ENCODE measurements around the gene SGK2.
"Not testable (repeated sequence)": the region's sequence is repeated elsewhere in the genome, so short reads cannot be mapped to it uniquely, and the experiment has no call there.

SGK2 gene

DNA sequence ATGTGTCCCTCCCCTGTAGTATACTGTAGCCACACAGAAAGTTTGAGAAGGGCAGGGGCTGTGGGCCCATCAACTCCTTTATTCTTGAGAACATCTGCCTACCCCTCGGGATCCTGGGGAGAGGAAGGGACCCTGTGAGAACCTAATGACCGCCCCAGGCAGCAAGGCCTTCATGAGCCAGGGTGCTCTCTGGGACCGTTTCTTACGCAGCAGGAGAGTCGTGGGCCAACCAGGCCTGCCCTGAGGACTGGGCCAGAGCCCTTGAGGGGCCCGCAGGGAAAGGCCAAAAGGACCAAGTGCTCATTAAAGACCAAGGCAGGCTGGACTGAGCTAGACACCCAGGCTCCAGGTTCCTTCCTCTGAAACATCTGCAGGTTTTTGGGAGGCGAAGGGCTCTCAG lies 5.2 kb downstream of the SGK2 start:
- no peak for DNase-seq (ENCODE audit: low read depth in 2 of 2)

DNA sequence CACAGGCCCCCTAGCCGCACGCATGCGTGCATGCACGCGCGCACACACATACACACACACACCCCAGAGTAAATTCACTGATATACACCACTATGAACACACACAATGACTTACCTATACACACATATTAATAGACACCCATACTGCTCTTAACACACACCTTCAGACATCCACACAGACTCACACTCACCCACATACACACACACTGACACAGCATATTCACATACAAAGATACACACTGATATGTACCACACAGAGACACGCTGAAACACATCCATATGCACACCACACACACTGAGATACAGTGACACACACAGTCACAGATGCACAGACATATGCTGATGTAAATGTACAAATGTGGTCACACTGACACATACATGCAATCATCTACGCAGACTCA lies 5.6 kb downstream of the SGK2 start:
- no peak for DNase-seq (ENCODE audit: low read depth in 2 of 2)

DNA sequence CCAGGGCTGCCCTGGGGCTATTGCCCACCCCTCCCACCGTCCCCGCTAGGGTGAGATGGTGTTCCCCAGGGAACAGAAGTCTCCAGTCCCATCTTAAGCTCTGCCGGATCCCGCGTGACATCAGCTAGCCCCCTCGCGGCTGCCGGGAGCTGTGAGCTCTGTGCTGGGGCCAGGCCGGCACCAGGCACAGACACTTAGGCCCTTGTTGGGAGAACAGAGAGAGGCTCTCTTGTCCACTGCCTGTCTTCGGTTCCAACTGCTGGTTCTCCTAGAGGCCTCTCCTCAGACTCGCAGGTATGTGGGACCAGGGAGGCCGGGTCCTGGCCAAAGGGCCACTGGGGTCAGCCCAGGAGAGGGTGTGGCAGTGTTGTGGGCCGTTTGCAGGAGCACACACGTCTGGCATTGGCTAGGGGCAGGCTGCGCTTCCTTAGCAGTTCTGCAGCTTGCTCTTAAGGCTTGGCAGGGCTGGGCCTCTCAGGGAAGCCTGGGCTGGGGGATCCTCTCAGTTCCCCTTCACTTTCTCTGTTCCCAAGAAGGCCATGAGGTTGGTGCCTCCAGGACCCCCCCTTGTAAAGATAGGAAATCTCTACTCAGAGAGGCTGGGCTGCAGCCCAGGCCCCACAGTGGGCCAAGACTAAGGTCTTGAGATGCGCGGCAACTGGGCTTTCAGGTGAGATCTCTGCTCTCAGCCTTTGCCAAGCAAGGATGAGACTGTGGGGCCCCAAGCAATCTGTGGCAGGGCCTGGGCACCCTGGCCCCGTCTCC lies 6.3 kb downstream of the SGK2 start:
- DNase-seq (ENCODE audit: low read depth in 2 of 2), result no peak

DNA sequence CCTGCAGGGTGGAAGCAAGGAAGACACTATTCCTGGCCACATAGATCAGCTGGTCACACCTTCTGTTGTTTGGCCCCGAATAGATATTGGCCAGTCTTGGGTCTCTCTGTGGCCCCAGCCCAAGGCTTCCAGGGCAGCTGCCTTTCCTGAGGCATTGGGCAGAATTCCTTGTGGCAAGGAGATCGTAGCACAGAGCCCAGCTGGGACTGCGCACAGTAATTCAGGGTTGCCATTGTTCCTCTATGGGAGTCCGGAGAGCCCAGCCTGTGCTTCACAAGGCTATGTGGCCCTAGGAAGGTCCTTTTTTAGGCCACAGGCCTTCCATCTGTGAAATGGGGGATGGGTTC lies 6.9 kb downstream of the SGK2 start:
- no peak for DNase-seq (ENCODE audit: low read depth in 2 of 2)

DNA sequence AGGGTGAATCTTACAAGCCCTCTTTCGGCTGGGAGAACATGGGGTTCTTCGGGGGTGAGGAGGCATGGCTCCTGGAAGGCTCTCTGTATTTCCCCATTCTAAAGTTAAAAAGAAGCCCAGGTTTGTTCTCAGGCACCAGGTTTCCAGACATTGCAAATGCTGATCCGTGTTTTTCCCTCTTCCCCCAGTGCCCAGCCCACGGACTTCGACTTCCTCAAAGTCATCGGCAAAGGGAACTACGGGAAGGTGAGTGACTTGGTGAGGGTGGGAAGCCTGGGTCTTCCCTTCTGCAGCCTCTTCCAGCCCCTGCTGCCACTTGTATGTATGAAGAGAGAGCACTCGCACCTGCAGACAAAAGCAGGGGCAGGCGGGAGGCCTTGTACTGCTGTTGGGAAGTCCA lies 8.7 kb downstream of the SGK2 start:
- DNase-seq (ENCODE audit: low read depth in 2 of 2), result no peak

DNA sequence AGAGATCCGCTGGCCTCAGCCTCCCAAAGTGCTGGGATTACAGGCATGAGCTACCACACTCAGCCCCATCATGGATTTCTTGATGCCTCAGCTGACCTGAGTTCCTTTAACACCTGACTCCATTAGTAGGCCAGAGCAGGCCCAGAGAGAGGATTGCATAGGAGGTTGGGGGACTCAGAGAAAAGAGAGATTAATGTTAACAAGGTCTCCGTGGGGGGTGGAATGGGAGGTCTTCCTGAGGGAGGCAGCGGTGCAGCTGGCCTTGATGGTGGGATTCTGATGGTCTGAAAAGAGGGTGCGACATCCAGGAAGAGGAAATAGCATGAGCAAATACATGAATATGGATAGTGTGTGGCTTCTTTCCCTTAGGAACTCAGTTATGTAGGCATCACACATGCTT lies 9.9 kb downstream of the SGK2 start:
- no peak for DNase-seq (ENCODE audit: low read depth in 2 of 2)

DNA sequence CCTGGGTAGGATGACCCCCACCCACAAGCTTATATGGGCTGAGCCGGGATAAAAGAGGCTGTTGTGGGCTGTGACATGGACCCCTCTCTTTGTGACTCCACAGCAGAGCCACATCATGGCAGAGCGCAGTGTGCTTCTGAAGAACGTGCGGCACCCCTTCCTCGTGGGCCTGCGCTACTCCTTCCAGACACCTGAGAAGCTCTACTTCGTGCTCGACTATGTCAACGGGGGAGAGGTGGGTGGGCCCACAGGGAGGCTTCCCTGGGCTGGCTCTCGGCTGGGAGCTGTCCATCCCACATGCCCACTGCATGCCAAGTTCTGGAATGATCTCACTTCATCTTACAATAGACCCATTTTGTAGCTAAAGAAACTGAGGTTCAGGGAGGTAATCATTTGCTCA lies 10.5 kb downstream of the SGK2 start:
- no peak for DNase-seq (ENCODE audit: low read depth in 2 of 2)

DNA sequence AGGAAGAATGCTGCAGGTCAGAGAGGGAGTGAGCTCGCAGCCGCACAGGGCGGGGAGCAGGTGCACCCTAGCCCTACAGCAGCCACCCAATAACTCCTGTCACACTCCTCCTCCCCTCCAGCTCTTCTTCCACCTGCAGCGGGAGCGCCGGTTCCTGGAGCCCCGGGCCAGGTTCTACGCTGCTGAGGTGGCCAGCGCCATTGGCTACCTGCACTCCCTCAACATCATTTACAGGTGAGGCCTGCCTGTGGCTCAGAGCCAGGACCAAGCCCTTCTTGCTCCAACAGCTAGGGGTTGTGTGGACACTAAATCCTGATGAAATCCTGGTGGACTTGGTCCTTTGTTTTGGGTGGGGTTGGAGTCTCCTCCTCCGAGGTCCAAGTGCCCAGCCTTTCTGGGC lies 11.7 kb downstream of the SGK2 start:
- no peak for DNase-seq (ENCODE audit: low read depth in 2 of 2)

DNA sequence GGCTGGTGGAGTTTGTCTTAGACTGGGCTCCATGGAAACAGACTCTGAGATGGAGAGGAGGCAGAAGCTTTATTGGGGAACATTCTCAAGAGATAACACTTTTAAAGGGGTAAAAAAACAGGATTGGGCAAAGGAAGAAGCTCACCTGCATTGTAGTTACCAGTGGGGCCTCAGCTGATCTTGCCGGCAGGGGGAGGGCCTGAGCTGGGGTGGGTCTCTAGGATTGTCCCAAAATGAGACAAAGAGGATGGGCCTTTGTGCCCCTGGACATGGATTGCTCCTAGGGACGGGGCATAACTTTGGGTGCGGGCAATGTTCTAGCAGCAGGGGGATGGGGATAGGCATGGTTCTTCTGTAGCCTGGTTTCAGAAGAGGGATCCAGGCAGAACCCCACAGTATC lies 12.5 kb downstream of the SGK2 start:
- no peak for DNase-seq (ENCODE audit: low read depth in 2 of 2)

DNA sequence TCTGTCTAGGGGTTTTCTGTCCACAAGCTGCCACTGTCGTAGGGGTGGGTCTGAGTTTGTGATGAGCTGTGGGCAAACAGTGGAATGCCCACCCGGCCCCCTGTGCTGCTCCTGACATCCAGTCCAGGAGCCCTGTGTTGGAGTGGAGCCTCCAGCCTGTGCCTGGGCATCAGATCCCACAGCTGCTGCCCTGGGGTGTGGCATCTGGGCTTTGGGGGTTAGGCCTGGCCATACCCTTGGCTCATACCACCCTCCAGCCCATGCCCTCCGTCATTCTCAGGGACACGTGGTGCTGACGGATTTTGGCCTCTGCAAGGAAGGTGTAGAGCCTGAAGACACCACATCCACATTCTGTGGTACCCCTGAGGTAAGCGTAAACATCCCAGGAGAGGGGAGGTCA lies 12.9 kb downstream of the SGK2 start:
- DNase-seq (ENCODE audit: low read depth in 2 of 2), result no peak

DNA sequence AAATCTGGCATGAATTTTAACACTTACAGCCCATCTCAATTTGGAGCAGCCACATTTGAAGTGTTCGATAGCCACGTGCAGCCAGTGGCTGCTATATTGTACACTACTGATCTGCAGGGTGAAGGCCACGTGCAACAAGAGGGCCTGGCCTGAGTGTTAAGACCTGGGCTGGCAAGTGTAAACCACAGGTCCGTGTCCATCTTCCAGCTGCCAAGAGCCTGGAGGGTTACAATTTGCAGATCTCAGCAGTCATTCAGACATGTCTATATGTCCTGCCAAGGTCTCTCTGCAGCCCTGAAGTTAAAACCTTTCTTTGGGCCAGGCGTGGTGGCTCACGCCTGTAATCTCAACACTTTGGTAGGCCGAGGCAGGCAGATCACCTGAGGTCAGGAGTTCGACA lies 14.1 kb downstream of the SGK2 start:
- DNase-seq (ENCODE audit: low read depth in 2 of 2), result no peak

DNA sequence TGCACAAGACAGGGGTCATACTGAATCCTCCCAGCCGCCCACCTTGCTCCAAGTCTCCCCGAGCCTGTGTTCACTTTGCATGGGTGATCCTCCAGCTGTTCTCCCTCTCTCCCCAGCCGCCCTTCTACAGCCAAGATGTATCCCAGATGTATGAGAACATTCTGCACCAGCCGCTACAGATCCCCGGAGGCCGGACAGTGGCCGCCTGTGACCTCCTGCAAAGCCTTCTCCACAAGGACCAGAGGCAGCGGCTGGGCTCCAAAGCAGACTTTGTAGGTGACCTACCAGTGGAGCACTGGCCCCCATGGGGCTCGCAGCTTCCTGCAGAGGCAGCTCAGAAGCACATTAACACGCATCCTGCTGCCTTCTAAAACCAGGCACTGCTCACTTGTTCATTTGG lies 17.3 kb downstream of the SGK2 start:
- DNase-seq (ENCODE audit: low read depth in 2 of 2), result no peak

DNA sequence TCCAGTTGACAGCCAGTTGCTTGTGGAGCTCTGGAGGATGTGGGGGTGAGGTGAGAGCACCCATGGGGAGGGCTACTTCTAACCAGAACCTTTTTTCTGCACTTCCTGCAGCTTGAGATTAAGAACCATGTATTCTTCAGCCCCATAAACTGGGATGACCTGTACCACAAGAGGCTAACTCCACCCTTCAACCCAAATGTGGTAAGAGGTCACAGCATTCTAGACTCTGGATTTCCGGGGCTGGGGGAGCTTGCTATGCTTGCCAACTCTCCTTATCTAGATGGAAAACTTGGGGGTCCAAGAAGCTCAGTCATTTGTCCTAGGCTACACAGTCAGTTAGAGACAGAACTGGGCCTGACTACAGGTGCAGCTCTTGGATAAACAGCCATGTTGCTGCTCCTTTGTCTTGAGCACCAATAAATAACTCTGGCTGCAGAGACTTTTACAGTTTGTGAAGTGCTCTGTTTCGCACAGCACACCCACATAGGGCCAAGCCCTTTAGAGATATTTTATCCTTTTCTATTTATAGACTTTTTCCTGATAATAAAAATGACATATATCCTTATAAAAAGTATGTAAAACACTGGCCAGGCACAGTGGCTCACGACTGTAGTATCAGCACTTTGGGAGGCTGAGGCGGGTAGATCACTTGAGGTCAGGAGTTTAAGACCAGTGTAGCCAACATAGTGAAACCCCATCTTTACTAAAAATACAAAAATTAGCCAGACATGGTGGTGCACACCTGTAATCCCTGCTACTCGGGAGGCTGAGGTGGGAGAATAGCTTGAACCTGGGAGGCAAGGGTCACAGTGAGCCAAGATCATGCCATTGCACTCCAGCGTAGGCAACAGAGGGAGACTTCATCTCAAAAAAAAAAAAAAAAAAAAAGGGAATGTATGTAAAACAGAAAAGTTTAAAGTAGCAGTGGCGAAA lies 21.3 kb downstream of the SGK2 start:
- no peak for DNase-seq (ENCODE audit: low read depth in 2 of 2)

DNA sequence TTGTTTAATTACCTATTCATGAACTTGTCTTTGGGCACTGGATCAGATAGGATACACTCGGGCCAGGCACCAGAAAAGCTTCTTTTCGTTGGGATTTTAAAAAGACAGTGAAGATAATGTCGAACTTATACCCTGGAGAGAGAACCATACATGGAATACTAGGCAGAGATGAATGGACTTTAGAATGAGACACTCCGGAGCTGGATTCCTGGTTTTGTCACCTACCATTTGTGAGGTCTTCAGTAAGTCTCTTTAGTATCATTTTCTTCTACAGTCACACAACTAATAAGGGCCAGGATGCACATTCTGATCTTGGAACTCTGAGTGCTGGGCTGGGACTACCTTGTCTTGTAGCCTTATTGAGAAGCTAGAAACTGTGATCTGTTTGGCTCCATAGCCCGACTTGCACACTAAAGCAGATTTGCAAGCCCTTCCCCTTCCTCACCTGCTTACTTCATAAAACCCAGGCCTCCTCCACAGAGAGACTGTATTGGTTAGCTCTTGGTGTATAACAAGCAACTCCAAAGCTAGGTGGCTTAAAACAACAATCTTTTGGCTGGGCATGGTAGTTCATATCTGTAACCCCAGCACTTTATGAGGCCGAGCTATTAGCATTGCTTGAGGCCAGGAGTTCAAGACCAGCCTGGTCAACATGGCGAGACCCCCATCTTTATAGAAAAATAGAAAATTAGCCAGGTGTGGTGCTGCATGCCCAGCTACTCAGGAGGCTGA lies 24.5 kb downstream of the SGK2 start:
- DNase-seq (ENCODE audit: low read depth in 2 of 2), result no peak

DNA sequence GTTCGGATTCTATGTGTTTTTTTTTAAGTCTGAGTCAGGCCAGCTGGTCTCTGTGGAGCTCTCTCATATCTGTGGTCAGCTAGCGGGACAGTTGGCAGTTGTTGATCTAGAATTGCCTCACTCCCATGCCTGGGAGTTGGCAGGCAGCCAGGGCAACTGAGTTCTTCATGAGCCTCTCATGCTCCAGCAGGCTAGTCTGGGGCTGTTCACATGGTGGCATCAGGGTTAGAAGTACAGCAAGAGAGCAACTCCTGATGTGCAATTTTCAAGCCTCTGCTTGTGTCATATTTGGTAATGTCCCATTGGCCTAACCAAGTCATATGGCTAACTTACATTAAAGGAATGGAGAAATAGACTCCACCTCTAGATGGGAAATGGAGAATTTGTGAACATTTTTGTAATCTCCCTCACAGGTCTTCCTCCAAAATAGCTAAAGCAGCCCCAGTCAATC lies 25.2 kb downstream of the SGK2 start:
- no peak for DNase-seq (ENCODE audit: low read depth in 2 of 2)

DNA sequence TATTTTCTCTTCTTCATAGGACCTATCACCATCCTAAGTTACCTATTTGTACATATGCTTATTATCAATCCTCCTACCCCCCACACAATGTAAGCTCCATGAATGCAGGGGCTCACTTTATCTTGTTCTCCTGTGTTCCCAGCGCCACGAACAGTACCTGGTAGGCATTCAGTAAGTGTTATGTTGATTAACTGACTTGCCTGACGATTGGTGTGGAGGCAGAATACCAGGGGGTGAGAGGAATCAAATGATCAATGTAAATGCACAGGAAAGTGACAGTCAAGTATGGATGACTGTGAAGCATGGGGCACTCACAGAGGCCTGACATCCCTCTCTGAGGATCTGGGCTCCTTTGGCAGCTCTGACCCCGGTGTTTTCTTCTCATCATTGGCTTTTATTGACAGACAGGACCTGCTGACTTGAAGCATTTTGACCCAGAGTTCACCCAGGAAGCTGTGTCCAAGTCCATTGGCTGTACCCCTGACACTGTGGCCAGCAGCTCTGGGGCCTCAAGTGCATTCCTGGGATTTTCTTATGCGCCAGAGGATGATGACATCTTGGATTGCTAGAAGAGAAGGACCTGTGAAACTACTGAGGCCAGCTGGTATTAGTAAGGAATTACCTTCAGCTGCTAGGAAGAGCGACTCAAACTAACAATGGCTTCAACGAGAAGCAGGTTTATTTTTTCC lies 25.8 kb downstream of the SGK2 start:
- DNase-seq (ENCODE audit: low read depth in 2 of 2), result no peak

DNA sequence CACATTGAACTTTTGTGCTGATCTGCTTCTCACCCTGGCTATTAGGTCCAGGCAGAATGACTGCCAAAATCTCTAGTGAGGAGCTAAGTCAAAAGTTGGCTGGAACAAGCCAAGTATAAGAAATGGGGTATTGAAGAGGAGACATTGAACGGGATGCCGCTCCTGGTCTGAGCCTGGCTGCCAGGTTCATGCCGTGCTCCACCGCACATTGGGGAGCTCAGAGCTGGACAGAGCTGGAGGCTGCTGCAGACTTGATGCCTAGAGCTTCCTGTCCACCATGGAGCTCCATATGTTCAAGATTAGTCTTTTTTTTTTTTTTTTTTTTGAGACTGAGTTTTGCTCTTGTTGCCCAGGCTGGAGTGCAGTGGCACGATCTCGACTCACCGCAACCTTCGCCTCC lies 27.8 kb downstream of the SGK2 start:
- no peak for DNase-seq (ENCODE audit: low read depth in 2 of 2)

DNA sequence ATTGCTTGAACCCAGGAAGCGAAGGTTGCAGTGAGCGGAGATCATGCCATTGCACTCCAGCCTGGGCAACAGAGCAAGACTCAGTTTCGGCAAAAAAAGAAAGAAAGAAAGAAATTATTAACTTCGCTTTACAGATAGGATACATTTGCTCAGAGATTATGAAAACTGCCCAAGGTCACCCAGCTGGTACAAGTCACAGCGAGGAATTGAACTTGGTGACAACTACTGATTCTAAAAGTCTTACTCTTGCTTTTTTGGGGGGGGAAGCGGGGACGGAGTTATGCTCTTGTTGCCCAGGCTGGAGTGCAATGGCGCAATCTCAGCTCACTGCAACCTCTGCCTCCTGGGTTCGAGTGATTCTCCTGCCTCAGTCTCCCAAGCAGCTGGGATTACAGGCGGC lies 29.7 kb downstream of the SGK2 start:
- not testable (repeated sequence) for DNase-seq (ENCODE audit: low read depth in 2 of 2)

DNA sequence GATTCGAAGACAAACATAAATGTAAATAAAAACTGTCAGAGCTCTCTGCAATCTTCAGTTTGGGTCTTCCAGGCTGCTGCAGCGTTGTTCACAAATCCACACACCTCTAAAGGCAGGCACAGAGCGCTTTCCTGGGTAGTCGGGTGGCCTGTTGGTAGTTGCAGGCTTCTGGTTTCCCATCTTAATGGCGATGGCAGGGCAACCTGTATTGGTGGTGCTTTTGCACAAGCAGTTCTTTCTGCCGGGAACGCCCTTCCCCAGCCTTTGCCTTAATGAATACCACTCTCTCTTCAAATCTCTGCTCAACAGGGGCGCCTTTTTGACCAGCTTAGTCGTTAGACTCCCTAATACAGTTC lies 31.2 kb downstream of the SGK2 start:
- no peak for DNase-seq (ENCODE audit: low read depth in 2 of 2)

DNA sequence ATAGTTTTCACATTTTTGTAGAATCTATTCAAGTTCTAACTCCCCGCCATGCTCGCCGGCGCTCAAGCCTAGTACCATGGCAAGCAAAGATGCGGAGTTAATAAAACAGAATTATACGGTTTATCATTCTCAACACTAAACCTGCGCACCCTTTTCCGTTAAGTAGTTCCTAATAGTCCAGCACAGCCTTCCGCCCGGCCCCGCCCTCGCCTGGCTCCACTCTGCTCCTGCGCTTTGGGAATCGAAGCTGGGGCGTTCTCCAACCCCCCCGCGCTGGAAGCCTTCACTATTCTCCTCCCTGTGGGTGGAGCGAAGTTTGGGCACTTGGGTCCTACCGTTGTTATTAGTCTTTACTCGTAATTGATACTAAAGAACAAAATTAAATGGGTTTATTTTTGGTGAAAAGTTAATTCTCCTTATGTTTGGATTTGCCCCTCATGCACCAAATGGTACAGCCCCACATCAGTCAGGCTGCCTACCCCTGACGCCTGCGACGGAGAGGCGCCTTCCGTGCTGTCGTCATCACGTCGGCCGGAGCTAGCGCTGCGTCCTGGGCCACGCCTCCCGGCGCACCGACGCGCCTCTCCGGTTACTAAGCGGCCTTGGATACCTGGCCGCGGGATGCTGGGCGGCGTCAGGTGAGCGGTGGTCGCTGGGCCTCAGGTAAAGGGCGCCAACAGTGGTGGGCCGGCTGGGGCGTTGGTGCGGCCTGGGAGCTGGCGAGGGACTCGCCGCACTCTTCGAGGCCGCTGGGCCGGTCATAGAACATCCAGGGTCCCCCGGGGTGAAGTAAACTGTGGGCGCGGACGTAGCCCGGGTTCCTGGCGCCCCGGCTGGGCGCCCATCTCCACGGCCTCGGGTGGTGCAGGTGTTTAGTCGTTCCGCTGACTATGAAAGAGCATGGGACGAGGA lies 31.8 kb downstream of the SGK2 start, which contains the start of gene IFT52:
TSS of gene IFT52 (plus strand) at position 546 of the 912 bp plus-strand sequence. CDS start 3,762 bp downstream, outside the sequence.
- DNase-seq (ENCODE audit: low read depth in 2 of 2), result peak; percentile 53 to 71

DNA sequence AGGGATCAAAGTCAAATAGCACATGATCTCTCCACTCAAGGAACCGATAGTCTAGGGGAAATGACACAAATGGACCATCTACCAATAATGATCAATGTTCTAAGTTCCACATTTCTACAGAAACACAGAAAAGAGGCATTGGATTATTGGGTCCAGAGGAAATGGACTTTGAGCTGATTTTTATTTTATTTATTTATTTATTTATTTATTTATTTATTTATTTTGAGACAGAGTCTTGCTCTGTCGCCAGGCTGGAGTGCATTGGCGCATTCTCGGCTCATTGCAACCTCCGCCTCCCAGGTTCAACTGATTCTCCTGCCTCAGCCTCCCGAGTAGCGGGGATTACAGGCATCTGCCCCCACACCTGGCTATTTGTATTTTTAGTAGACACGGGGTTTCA lies 43.1 kb downstream of the SGK2 start:
- DNase-seq (ENCODE audit: low read depth in 2 of 2), result not testable (repeated sequence)
